CD4-positive, alpha-beta T cell treated with Interleukin-15 for 4 hours (primary cell): ENCODE measurements around the gene EIF4ENIF1.
"Not testable (repeated sequence)": the region's sequence is repeated elsewhere in the genome, so short reads cannot be mapped to it uniquely, and the experiment has no call there.

Source experiments
- DNase-seq: peaks from one replicate; pipeline ENCODE4 v3.0.0-alpha.2; 2020; ENCODE audit warnings: low spot score

Gene EIF4ENIF1

GRCh38 chr22:31493355-31493754 lies 3.7 kb upstream of the EIF4ENIF1 start:
- DNase-seq: not testable (repeated sequence)

- no peak for DNase-seq
These were observed 2.5 kb upstream of the EIF4ENIF1 start for GRCh38 chr22:31492151-31492550.

DNA sequence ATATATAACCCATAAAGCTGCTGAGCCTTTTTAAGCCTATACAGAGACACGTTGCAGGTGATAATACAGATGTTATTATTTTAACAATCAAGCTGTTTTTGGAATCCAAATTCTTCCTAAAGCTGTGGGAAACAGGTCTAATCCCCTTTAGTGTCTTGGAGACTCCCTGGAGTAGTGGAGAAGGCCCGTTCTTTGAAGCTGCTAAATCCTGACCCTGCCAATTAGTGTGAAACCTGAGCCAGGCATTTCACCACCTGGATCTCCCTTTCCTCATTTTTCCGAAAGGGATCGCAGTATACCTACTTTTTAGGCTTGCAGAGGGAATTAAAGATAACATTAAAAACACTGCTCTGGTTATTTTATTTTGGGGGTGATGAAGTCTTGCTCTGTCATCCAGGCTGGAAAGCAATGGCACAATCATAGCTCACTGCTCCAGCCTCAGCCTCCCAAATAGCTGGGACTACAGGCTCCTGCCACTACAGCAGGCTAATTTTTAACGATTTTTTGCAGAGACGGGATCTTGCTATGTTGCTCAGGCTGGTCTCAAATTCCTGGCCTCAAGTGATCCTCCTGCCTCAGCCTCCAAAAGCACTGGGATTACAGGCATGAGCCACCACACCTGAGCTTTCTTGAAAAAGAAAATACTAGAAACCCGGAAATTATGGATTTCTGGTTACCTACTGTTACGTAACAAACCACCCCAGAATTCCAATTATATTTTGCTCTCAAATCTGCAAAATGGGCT lies 1.7 kb upstream of the EIF4ENIF1 start:
- DNase-seq: no peak

GRCh38 chr22:31490496-31490925 lies 869 bp upstream of the EIF4ENIF1 start:
- peak; percentile 61 for DNase-seq

DNA sequence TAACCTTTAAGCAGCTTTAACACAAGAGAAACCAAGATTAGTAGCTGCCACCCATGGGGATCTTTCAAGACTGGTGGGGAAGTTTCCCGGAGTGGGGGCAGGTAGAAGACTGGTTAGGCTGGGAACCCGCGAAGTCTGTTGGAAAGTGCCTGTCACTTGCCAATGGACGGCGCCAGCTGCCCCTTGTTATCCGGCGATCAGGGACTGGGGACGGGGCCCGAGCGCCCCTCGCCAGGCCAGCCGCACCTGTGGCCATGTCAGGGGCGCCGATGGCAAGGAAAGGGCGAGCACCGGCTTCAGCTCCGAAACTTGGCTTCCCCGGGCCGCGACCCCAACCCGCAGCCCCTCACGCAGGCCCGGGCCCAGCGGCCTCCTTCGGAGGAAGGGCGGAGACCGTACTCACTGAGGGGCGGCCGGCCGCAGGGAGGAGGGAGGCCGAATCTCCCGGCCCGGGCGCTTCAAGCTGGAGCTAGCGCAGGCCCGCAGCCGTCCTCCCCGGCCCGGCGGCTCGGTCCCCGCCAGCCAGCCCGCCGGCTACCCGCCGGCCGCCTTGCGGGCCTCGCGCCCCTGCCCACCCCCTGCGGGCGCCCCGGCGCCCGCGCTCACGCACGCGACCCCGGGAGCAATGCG lies 539 bp downstream of the EIF4ENIF1 start:
- DNase-seq: peak; percentile 23

DNA sequence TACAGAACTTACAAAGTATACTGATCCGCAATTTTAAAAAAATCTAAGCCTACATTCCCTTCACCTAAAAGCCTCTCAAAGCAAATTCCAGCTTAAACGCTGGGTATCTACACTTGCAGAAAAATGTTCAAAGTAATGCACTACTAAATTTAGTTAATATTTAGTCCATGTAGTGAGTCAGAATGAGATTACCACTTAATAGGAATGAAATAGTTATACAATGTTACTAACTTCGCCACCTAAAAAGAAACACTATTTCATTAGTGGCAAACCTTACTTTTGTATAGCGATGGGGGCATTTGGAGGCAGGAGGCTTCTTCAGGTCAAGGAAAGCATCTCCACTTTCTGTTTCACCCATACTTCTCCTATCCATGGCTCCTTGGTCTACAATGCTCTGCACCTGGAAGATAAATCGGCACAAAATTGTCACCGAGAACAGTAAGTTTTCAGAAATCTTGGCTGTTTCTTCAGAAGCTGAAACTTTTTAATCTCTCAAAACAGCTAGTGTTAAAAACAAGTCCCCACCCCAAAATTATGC lies 1.2 kb downstream of the EIF4ENIF1 start:
- DNase-seq: peak; percentile 5

DNA sequence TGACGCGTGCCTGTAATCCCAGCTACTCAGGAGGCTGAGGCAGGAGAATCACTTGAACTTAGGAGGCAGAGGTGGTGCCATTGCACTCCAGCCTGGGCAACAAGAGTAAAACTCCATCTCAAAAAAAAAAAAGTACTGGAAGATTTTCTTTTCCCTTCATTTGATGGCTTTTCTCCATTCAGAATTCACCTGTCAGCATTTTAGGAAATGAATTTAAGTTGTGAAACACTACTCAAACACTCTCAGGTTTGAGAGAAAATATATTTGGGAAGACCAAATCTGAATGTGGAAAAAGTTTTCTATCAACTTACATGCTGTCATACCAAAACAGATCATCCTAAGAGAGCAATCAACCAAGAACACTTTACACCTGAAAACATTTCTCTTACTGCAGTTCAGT lies 2.7 kb downstream of the EIF4ENIF1 start:
- DNase-seq: no peak

DNA sequence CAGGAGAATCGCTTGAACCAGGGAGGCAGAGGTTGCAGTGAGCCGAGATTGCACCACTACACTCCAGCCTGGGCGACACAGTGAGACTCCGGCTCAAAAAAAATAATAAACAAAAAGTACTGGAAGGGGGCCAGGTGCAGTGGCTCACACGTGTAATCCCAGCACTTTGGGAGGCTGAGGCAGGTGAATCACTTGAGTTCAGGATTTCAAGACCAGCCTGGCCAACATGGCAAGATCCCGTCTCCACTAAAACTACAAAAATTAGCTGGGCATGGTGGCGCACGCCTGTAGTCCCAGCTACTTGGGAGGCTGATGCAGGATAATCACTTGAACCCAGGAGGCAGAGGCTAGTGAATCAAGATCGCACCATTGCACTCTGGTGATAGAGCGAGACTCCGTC lies 3.3 kb downstream of the EIF4ENIF1 start:
- DNase-seq: not testable (repeated sequence)

- DNase-seq: not testable (repeated sequence)
These were observed 7.2 kb downstream of the EIF4ENIF1 start for GRCh38 chr22:31482470-31482869.

GRCh38 chr22:31481129-31481528 lies 8.5 kb downstream of the EIF4ENIF1 start:
- DNase-seq: no peak

DNA sequence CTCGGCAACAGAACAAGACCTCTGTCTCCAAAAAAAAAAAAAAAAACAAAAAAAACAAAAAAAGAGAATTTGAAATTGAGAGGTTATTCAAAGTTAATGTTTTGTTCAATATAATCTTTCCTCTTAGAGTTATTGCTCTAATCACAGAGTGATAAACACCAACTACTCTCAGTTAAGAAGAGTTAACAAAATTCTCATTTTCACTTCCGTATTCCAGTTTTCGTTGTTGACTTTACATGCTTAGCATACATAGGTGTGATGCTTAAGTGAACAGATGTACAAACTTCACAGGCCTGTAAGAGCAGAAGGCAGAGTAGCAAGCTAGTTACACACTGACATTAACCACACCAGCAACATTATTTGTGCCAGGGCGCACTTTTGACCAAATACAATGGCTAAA lies 12.3 kb downstream of the EIF4ENIF1 start:
- DNase-seq: no peak

- DNase-seq: no peak
These were observed 13.8 kb downstream of the EIF4ENIF1 start for GRCh38 chr22:31475800-31476199.

GRCh38 chr22:31474743-31475142 lies 14.9 kb downstream of the EIF4ENIF1 start:
- no peak for DNase-seq

DNA sequence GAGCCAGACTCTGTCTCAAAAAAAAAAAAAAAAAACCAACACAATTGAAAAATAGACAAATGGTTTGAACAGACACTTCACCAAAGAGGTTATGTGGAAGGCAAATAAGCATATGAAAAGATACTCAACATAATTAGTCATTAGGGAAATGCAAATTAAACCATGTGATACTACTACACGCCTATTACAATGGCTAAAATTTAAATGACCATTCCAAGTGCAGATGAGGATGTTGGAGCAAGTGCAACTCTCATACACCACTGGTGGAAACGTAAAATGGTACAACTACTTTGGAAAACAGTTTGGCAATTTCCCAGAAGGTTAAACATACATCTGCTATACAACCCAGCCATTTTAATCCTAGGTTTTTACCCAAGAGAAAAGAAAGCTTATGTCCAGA lies 24.3 kb downstream of the EIF4ENIF1 start:
- no peak for DNase-seq

- DNase-seq: no peak
These were observed 27.9 kb downstream of the EIF4ENIF1 start for GRCh38 chr22:31461699-31462098.

DNA sequence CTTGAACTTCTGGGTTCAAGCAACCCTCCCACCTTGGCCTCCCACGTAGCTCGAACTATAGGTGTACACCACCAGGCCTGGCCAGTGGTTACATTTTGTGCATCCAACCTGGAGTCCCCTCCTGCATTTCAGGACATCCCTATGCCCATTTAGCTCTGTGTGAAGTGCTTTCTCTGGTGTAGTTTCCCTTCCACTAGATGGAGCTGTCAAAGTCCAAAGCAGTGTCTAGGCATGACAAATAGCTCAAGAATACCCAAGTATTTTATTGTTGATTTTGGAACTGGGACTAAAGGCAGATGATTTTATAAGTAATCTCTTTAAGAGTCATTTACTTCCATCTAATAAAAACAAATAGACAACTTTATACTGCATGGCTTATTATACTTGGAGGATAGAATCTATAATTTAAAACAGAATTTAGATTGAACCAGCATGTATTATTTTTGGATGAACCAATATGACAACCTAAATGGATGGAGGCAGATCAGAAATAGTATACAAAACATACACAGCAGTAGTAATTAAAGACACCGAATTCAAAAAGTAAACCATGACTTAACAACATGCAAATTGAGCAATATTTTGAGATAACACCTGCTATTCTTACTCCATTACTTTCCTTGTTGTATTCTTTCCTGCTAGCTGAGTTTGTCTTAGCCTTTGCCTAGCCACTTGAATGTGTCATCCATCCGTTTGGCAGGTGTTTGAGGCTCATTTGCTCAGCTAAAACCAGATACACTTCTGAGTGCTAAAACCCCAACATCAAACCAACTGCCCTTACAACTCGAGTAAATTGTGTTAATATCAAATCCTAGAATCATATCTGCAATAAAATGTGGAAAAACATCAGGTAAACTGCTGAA lies 37.7 kb downstream of the EIF4ENIF1 start:
- DNase-seq: peak; percentile 32

GRCh38 chr22:31449506-31449905 lies 40.1 kb downstream of the EIF4ENIF1 start:
- DNase-seq: no peak

GRCh38 chr22:31448382-31448781 lies 41.3 kb downstream of the EIF4ENIF1 start:
- DNase-seq: no peak

GRCh38 chr22:31447337-31447736 lies 42.3 kb downstream of the EIF4ENIF1 start:
- no peak for DNase-seq

DNA sequence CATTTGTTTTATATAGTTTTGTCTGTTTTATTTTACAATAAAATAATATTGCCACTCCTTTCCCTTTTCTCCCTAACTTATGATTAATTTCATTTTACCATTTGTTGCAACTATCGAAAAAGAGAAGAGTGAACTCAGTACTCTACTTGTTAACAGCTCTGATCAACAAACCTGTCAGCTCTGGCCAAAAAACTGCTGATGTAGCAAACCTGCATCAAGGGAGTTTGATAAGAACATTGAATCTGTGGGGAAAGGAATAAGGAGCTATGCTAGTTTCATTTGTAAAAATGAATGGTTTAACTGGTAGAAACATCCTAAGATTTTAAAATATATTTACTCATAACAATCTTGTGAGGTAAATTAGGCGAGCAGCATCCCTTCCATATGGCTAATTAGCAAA lies 42.9 kb downstream of the EIF4ENIF1 start:
- no peak for DNase-seq

- no peak for DNase-seq
These were observed 43.4 kb downstream of the EIF4ENIF1 start for GRCh38 chr22:31446208-31446607.

- no peak for DNase-seq
These were observed 44.0 kb downstream of the EIF4ENIF1 start for GRCh38 chr22:31445642-31446041.
